NAMALWA (cell line): ENCODE data around the gene EVPL.
"Not testable (repeated sequence)": the region's sequence is repeated elsewhere in the genome, so short reads cannot be mapped to it uniquely, and the experiment has no call there.

Source experiments
- DNase-seq: peaks from one replicate; pipeline ENCODE4 v3.0.0-alpha.2; 2015; ENCODE audit warnings: low spot score

The EVPL gene

DNA sequence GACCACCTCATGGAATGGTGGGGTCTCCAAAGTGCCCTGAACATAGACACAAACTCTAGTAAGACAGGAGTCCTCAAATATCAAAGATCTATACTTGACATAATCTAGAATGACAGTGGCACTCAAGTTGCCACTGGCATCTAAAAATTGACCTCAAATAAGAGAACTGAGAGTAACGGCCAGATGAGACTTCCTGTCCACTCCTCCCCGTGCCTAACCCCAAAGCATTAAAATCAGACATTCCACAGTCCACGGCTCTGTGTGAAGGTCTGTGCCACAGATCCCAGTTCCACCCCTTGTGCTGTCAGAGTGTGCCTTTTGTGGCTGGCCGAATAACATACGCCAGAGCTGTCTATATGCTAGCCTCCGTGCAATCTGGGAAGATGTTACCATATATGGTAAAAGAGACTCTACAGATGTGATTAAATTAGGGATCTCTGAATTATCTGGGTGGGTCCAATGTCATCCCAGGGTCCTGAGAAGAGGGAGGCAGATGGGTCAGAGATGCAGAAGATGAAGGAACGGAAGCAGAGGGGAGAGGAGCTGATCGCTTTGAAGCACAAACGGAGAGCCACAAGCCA lies 21.0 kb upstream of the EVPL start:
- no peak for DNase-seq

DNA sequence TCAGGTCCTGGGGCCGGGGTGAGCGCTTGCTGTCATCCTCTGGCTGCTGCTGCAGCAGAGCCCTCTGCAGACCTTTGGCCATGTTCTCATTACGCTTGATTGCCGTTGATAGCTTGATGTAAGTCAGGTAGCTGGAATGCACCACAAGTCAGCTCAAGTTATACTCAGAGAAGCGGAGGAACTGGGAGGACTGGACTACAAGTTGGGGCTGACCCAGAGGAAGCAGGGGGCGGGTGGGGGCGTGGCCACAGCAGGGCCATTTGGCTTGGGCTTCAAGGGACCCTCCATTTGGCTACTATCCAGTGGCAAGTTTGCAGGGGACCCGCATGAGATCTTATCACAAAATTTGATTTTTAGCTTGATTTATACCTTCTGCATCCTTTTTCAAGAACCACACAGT lies 19.0 kb upstream of the EVPL start:
- no peak for DNase-seq

DNA sequence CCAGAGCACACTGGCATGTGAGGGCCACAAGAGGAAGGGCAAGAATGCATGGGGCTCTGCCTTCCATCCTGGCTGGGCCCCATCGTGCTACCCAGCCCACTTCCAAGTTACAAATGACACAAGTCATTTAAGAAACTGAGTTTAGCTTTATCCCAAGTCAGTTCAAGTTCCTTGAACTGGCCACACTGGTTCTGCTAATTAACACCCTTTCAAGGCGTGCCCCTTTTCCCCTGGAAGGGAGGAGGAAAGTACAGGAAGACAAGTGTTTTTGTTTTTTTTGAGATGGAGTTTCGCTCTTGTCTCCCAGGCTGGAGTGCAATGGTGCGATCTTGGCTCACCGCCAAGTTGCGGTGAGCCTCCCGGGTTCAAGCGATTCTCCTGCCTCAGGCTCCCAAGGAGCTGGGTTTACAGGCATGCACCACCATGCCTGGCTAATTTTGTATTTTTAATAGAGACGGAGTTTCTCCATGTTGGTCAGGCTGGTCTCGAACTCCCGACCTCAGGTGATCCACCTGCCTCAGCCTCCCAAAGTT lies 17.4 kb upstream of the EVPL start:
- not testable (repeated sequence) for DNase-seq

DNA sequence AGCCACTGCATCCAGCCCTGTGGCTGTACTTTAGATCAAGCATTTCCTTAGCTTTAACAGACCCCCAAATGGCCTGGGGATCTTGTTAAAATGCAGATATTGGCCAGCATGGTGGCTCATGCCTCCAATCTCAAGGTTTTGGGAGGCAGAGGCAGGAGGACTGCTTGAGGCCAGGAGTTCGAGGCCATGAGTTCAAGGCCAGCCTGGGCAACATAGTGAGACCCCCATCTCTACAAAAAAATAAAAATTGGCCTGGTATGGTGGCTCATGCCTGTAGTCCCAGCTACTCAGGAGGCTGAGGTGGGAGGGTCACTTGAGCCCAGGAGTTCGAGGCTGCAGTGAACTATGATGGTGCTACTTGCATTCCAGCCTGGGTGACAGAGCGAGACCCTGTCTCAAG lies 15.8 kb upstream of the EVPL start:
- DNase-seq, result not testable (repeated sequence)

DNA sequence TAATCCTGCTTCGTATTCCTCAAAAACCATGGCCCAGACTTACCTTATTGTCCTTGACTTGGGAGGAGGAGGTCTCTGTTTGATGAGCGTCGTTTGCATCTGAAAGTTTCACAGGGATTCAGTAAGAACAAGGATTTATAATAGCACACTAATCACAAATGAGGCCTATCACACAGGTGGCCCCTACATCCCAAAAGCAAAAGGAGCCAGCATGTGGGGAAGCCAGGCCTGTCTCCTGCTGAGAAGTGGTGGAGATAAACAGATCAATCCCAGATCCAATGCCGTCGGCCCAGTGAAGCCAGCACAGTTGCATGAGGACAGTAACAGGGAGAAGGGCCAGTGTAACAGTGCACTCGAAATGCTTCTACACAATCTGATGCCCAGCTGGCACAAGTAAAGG lies 13.3 kb upstream of the EVPL start:
- no peak for DNase-seq

DNA sequence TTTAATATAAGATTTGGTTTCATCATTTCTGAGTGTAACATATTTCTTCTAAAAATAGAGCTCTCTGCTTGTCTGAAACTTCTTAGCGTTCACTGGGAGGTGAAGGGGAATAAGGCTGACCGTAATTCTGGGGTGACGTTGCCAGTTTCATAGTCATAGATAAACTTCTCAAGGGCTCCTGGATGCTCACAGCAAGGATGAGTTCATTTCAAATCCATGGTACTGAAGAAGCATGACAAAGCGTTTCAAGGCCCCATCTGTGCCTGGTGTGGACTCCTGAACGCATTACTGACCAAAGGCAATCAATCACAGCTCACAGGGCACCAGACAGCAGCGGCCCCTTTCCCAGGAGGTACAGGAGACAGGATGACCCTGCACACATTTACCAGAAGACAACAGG lies 12.0 kb upstream of the EVPL start:
- no peak for DNase-seq

DNA sequence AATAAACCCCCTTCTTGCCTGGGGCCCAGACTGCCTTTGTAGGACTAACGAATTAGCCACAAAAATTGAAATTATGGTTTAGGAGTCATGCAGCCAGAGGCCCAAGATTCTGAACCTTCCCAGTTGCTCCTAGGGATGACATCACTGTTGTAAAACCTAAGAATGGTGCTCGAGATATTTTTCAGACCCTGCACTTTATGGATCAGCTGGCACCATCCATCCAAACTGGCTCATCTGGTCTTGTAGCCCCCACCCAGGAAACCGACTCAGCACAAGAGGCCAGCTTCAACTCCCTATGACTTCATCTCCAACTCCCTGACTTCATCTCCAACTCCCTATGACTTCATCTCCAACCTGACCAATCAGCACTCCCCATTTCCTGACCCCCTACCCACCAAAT lies 10.9 kb upstream of the EVPL start:
- no peak for DNase-seq

DNA sequence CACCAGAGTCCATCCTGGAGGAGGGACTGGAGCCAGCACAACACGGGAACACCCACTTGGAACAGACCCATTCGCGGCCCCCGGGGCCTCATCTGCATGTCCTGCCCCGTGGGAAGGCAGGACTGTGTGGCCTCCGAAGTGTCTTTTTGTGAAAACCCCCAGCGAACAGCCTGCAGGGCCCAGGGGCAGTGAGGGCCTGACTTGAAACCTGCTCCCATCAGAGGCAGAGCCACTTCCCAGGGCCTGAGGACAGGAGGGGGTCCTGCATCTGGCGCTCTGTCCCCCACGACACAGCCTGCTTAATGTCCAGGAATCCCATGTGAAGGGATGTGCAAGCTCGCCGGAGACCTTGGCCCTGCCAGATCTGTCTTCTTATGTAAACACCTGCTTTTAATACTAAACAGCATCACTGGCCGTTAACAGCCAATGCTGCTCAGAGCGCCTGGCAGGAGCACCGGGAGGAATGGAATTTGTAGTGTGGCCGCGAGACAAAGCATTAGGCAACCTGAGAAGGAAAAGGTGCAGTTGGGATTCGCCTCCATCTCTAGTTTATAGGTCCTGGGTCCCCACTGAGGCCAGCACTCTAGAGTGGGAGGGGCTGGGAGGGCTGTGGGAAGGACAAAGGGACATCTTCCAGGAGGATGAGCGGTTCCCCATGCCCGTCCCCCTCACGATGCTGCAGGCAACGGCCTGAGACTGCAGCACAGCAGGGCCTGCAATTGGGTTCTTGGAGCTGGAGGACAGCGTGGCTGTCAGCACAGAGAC lies 9.6 kb upstream of the EVPL start:
- no peak for DNase-seq

DNA sequence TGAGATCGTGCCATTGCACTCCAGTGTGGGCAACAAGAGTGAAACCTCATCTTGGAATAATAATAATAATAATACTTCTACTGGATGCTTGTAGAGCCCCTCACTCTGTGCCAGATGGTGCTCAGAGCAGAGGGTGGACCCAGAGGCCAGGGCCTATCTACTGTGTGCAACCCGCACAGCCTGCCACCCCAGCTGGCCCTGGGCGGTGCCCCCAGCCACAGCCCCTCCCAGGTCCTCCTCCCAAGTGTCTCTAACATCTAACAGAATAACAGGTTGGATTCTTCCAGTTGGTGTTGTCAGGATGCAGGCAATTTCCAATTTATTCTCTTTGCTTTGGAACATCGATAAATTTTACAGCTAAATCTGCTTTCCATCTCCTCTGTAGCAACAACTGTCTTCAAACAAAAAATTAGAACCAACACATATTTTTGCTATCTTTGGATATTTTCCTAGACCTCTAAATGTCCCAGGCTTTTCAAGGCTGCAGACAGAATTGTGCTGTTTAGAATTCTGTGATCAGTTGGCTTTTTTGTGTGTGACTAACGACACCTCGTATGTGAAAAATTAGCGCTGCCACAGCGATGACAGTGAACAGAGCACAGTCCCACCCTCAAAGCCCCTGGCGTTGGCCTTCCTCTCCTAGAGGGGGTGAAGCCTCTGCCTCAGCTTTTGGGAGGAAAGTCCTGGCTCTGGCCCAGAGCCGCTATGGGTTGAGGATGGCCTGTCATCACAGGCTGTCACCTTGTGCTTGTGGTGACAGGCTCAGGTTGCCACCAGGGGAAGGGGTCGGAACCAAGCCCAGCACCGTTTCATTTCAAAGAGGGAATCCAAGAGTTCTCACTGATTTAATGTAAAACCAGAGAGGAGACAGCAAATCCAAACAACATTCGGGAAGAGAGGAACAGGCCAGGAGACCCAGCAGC lies 7.6 kb upstream of the EVPL start:
- no peak for DNase-seq

DNA sequence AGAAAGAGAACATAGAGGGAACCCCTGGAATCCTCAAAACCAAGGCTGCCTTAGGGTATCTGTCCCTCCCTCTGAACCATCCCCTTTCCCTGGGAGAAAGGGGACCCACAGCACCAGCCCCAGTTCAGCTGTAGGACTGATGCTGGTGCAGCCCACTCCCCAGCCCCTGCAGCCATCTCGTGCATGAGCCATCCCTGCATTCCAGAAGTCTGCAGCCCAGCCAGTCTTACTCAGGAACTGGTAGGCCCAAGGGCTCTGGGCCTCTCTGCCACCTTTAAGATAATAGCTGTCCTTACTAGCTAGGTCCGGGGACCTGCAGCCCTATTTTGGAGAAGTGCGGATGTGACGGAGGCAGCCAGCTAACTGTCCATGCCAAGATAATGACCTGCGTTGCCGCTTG lies 6.0 kb upstream of the EVPL start:
- DNase-seq, result no peak

DNA sequence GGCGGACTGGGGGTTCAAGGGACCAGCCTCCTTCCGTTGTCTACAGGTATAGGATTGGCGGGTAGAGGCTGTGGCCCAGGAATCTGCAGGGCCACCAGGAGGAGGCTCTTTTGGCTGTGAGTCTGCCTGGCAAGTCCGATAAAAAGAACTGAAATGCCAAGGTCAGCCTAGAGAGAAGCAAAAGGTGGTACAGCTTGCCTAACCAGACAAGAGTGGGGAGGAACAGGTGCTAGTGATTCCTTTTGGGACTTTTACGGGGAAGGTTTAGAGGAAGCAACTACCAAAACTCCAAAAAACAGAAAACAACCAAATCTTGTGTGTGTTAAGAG lies 5.6 kb upstream of the EVPL start:
- no peak for DNase-seq

DNA sequence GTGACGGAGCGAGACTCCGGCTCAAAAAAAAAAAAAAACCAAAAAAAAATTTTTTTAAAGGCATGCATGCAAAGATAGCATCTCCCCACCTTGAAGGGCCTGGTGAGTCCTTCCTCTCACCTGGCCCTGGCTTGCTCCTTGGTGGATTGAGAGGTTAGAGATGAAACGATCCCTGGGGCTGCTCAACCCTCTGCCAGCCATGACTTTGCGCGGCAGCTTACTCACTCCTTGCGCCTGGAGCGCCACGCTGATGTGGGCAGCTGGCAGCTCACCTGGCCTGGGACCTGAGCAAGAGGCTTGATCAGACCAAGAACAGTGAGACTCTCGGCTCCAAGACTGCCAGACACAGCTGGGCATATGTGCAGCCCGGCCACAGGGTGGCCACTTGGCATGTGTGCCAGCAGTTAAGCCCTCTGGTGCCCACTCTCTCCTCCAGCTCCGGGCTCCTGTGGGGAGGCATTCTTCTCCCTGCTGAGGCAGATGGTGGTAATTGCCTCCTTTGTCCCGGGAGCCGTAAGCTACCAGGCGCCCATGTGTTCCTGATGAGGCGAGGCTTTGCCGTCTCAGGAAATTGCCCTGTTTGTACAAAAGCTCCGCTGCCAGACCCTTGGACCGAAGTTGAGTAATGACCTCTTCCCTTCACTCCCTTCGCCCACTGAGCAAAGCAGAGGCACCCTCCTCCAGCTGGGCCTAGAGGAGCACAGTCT lies 5.1 kb upstream of the EVPL start:
- DNase-seq, result no peak

DNA sequence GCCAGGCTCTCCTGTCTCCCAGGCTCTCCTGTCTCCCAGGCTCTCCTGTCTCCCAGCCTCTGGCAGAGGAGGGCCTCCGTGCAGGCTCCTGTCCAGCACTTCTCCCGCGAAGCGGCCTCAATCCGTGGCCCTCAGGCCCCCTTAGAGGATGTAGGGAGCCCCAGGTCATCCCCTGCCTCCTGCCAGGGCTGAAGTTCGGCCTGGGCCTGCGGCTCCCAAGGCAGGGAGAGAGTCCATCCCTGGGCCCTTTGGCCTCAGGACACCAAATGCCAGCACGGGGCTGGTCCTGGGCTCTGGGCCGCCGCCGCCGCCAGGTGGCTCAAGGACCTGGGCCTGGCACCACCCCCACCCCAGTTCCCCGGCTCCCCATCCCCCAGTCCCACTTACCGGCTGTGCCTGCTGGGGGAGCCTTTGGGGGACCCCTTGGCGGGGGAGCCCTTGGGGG lies 370 bp downstream of the EVPL start:
- no peak for DNase-seq

DNA sequence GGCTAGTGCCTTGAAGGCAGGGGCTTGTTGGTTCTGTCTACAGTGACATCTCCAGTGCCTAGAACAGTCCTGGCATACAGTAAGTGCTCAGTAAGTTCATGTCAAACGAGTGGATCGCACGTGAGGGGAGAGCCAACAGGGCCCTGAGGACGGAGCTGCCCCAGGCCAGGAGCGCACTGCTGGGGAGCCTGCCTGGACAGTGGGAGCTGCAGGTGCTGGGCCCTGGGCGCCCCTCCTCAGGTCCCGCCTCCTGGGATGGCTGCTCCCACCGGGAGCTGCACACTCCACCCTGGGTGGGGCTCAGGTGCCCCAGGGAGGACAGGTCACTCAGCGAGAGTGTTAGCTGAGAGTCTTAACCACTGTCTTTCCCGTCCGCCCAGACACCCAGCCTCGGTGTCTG lies 1.8 kb downstream of the EVPL start:
- DNase-seq, result no peak

DNA sequence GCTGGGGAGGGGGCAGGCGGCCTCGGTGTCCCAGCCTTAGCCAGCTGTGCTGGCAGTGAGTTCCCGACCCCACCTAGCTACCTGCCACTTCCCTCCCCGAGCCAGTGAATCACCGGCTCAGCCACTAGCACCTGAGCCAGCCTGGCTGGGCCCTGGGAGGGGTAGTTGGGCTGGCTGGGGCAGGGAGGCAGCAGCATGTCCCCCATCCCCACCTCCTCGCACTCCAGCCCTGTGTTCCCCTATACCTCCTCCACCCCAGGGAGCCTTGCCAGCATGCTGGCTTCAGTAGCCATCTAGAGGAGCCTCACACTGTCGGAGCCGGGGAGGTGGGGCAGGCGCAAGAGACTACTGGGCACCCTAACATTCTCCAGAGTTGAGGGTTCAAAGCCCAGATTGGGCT lies 2.8 kb downstream of the EVPL start:
- DNase-seq, result no peak

DNA sequence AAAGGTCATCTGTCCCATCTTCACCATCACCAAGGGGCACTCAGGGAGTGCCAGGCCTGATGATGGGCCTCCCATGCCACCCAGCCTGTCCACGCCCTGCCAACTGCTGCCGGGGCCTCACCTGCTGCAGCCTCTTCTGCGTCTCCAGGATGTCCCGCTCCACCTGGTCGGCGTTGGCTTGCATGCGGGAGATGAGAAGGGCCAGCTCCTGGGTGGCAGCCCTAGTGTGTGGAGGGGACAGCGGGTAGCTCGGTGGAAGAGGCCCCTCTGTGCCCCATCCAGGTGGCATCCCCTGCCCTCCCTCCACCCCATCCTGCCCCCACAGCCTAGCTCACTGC lies 3.2 kb downstream of the EVPL start:
- no peak for DNase-seq

DNA sequence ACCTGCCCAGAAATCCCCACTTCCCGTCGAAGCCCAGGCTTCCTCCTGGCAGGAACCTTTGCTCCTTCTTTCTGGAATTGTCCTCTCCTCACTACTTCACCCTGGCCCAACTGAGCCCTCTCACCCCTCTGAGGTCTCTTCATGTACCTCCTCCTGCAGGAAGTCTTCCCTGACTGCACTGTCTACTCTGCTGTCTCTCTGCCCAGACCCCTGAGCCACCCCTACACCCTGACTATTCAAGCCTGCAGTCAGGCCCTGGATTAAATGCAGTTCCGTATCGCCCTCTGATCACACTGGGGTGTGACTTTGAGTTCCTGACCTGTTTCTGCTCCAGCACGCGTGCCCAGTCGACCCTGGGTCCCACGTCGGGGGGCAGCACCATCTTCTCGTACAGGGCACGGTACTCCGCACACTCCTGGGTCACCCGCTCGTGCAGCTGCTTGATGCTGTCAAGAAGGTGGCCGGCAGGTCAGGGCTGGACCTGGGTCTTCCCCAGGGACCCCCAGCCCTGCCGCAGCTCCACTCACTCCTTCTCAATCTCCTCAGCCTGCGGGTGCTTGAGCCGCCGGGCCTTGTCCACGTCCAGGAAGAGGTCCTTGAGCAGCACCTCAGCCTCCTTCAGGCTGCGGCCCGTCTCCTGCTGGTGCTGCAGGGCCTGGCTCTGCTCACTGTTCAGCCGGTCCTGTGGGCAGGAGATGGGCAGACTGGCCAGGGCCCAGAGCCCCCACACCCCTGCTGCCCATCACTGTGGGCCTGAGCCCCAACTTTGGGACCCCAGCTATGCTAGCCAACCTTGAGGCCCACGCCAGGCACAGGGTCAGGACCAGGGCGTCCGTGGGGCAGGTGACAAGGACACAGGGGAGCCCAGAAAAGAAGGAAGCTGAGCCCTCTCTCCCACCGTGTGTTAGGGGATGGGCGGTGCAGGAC lies 3.9 kb downstream of the EVPL start:
- DNase-seq, result no peak

DNA sequence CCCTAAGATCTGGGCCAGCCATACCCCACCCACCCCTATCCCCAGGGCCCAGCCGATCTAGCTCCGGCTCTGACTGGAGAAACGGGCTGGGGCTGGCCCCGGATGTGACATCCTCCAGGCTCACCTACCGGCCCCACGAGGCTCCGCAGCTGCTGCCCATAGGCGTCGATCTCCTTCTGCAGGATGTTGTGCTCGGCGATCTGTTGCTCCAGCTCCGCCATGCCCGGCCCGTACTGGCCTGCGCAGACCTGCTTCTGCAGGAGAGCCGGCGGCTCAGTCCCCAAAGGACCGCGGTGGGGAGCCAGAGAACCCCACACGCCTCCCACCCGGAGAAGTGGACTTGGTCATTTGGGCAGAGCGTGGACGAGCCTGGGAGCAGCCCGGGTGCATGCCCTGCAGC lies 4.8 kb downstream of the EVPL start:
- DNase-seq, result no peak

DNA sequence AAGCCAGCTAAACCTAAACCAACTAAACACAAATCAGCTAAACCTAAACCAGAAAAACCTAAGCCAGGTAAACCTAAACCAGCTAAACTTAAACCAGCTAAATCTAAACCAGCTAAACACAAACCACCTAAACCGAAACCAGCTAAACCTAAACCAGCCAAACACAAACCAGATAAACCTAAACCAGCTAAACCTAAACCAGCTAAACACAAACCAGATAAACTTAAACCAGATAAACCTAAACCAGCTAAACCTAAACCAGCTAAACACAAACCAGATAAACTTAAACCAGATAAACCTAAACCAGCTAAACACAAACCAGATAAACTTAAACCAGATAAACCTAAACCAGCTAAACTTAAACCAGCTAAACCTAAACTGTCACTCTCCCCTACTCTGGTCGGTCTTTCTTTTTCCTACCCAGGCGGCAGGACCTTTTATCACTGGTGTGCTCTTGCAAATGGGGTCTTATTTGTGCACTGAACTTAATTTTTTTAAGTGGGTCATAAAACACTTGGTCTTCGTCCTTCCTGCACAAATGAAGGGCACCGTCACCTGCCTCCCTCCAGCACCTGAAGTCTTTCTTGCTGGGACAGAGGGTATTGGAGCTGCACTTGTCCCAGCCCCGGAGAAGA lies 7.2 kb downstream of the EVPL start:
- no peak for DNase-seq

DNA sequence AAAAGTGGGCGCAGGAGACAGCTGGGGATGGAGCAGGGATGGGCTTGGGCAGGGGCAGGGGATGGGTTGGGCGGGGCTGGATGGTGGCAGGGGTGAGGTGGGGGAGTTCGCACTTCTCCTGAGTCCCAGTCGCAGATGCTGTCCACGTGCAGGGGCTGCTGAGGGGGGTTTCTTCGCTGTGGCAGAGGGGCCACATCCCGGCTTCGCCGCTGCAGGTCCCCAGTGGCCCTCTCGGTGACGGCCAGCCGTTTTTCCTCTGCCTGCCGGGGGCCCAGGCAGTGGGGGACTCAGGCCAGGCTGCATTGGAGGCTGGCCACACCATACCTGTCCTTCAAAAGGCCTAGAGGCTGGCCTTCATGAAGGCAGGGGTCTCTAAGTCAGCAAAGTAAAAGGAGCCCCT lies 8.3 kb downstream of the EVPL start:
- DNase-seq, result no peak

DNA sequence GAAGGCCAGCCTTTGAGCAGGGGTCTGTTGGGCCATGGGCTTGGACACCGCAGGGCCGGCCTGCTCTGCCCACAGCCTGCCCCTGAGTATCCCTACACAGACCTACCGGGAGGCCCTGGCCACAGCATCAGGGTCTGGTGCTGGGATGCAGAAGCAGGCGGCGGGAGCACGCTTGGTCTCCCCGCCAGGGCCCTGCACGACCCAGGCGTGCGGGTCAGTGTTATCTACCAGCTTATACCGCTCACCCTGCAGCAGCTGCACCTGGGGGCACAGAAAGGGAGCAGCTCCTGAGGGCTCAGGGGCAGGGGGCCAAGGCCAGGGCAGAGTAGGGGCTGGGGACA lies 8.8 kb downstream of the EVPL start:
- DNase-seq, result no peak
